Fibroblast of lung (primary cell): Measurements from ENCODE around the gene CCNY.

ENCODE experiments used
- CTCF ChIP-seq, 2 donors: IDR thresholded peaks in 1 of 2; conservative IDR thresholded peaks in 1 of 2; 1 replicate in 1 of 2; 2 replicates in 1 of 2; pipeline ENCODE4 v1.5.1; 2011 to 2012; ENCODE audit warnings: low read length in 2 of 2, control low read depth in 1 of 2, inconsistent platforms in 1 of 2, low read depth in 1 of 2, mild to moderate bottlenecking in 1 of 2
- EZH2 ChIP-seq: IDR thresholded peaks from 2 replicates; pipeline ENCODE4 v1.5.1; 2012; ENCODE audit warnings: low read length, control low read depth, mild to moderate bottlenecking; ENCODE audit errors: missing control alignments

- TF ChIP-seq CTCF (conservative IDR thresholded peaks at IDR 0.05 in 1 of 2, IDR thresholded peaks at IDR 0.05 in 1 of 2; ENCODE audit: low read depth in 1 of 2, low read length in 2 of 2), result no peak
- no peak for TF ChIP-seq EZH2
Measured at GRCh38 chr10:35581655-35582054, 245.3 kb downstream of the CCNY start.
